Activated naive CD4-positive, alpha-beta T cell (primary cell): ENCODE results near the gene MAP3K6.
A peak's percentile ranks its signal among the peaks of the same experiment; 100 is the strongest.

Source experiments
- DNase-seq, 4 experiments: peaks; one replicate each; lab custom pipeline; 2025; lab: John Stamatoyannopoulos, UW

Gene MAP3K6

DNA sequence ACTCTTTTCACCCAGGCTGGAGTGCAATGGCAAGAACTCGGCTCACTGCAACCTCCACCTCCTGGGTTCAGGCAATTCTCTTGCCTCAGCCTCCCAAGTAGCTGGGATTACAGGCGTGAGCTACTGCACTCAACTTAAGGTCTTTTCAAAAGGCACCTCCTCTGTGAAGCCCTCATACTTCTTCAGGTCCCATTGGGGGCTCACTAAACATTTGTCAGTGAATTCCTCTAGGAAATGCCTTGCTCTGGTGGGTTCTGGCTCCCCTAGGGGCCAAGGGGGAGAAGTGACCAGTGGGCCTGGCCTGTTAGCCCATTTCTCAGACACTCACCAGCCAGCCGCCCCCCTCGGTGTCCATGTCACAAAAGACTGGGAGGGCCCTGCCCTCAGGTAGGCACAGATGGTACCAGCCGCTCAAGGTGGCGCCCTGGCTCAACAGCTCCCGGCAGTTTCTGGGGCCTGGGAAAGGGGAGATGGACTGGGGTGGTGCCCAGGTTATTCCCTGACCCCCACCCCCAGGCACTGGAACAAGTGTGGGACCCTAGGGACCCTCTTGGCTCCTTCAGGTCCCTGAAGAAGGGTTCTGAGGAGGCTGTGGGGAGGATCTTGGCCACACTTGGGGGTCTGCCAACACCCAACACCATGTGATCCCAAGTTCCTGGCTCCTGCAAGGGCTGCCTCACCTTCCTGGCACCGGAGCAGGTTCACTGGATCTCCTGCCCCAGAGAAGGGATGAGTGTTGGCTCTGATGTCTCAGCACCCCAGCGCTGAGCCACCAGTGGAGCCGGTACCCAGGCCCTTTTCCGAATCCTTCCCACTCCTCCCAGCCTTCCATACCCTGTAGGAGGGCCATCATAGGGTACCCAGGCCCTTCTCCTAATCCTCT, 6.3 kb upstream of the MAP3K6 start:
- no peak for DNase-seq

DNA sequence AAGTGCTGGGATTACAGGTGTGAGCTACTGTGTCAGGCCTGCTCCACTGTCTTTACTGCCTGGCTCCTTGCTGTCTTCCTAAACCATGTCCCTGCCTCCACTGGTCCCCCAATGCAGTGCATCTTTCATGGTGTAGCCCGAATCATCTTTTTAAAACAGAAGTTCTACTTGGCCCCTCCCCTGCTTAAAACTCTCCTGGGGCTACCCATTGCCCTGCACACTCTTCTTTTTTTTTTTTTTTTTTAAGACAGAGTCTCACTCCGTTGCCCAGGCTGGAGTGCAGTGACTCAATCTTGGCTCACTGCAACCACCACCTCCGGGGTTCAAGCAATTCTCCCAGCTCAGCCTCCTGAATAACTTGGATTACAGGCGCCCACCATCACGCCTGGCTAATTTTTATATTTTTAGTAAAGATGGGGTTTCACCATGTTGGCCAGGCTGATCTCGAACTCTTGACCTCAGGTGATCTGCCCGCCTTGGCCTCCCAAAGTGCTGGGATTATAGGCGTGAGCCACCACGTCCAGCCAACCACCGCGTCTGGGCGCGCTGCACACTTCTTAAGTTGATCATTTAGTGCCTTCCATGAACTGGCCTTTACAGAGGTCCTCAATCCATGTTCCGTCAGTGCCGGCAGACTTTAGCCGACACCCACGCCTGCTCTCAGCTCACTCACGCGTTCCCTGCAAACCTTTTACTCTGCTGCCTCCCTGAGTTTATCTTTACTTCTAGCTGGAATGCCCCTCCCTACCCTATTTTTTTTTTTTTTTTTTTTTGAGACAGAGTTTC, 5.5 kb upstream of the MAP3K6 start:
- no peak for DNase-seq

DNA sequence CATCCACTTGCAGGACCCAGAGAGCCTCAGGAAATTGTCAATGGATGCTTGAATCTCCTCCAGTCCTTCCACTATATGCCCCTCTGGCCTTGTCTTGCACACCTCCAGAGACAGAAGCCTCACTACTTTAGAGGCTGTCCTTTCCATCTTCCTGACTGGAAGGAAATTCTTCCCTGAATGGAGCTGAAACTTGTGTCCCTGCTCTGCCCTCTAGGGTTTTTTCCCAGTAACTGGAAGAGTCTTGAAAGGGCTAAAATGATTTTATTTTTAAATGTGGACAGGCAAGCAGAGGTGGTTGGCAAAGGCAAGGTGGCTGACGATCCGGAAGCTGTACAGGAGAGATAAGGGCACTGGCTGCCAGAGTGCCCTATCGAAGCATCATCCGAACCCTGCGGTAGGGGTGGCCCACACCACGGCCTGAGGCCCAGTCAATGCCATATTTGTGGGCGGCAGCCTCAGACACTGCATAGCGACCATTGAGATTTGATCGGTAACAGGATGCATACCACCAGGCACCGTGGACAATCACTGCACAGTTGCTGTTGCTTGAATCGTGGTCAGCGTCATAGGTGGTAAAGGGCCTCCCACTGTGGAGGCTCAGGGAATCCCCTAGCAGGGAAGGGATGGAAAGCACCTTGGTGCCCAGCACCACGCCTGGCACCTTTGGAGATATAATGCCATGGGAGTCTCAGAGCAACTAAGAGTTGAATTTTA, 2.3 kb upstream of the MAP3K6 start:
- DNase-seq = no peak

DNA sequence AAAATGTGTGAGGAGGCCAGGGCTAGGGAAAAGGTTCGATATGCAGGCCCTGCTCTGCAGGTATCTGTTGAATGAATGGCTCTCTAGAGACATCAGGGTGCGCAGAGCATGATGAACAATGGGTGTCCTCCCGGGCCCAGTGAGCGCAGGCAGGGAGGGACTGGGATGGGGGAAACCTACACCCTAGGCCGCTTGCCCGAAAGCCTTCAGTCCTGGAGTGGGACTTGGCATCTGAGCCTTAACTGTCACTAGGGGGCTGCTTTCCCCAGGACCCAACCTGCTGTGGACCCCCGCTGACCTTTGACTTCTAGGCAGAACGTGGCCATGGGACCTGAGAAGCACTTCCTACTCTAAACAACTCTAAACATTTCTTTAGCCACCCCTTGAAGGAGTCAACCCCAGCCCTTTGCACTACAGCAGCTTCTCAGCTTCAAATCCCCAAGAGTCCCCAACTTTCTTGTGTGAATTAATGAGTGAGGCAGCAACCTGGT, 444 bp upstream of the MAP3K6 start:
- no peak for DNase-seq

DNA sequence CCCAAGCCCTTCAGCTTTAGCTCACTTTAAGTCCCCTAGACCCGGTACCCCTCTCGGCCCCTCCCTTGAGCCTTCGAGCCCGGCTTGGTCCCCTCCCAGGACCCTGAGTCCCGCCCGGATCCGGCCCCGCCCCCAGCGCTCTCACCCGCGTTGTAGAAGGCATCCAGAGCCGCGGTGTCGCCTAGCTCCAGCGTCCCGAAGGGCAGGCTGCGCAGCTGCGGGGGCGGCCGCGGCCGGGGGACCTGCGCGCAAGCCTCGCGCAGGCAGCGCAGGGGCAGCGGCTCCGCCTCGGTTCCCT, 699 bp downstream of the MAP3K6 start:
- DNase-seq = peak; percentile 20 to 53 (median 27)

DNA sequence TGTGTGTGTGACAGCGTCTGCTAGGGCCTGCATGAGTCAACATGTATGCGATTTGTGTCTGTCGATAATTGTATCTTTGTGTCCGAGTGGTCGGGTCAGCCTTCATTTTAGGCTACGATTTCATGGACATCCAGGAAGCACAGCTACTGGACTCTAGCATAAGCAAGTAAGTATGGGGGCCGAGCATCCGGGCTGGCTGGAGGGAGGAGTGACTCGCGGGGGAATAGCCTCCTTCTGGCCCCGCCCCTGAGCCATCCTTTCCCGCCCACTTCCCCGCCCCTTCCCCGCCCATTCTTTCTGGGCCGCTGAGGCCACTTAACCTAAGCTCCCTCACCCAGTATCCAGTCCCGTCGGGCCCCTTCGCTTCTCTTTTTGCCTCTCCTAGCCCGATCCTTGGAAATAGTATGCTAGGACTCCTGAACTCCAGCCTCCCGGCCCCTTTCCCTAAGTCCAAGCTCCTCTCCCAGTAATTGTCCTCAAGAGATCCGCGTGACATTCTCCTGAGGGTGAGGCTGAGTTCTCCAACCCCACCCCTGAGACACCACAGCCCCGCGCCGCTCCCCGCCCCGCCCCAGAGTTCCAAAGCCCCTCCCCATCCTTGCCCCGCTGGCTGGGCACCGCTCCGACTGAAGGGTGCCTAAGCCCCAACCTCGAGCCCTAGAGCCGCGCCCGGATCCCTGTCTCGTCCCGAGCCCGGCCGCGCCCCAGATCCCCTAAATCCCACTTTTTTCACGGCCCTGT, 1.2 kb downstream of the MAP3K6 start:
- peak; percentile 22 to 67 (median 49) for DNase-seq

DNA sequence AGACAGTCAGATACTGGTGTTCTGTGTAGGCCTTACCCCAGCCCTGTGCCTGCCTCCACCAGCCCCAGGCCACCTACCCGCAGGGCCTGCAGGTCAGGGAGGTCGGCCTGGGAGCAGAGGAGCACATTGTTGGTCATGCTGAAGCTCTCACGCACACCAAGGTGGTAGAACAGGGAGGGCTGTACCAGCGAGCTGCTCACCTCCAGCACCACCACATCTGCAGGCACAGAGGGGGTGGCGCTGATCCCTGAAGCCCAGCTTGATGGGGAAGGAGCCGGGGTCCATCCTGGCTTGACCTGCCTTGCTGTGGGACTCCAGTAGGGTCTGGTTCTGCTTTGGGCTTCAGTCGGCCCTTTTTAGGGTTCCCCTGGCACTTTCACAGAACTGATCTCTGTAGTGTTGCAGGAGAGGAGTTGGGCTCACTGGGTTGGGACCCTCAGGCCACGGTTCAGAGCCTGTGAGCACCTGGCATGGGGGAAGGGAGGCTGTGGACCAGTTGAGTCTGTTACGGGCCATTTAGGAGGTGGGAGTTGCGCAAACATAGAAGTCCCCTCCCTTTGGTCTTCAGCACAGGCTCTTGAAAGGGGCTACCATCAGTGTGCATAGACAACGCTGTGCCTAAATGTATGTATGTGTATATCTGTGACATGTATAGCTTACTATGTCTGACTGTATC, 1.9 kb downstream of the MAP3K6 start:
- no peak for DNase-seq

DNA sequence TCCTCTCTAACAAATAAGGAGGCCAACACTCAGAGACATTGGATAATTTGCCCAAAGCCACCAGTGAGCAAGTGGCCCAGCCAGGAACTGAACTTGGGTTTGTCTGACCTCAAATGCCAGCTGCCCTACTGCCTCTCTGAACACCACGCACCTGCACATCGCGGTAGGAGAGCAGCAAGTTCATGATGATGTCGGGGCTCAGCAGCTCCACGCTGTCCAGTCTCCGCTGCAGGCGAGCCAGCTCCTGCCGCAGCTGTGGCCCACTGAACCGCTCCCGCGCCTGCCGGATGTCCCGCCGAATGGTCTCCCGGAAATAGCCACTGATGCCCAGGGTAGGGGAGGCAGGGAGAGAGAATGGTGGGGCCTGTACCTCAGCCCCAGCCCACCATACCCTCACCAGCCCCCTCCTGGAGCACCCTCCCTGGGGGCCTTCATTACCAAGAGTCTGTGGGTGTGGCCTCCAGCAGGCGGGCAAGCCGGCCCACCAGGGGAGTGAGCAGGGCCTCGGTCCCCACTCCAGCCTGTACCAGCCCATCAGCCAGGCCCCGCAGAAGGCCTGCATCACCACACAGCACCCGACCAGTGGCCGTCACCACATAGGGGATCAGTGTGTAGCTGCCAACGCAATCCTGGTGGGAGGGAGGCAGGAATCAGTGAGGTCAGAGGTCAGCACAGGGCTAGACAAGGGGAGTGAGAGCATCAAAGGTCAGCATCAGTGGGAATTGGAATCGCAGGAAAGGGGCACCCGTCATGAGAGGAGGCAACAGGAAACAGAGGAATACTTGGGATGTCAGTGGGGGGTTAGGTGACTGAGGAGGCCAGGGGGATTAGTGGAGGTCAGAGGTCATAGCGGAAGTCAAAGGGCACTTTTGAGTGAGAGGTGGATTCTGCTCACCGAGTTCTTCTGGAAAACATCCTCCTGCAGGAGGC, 2.7 kb downstream of the MAP3K6 start:
- DNase-seq = no peak

DNA sequence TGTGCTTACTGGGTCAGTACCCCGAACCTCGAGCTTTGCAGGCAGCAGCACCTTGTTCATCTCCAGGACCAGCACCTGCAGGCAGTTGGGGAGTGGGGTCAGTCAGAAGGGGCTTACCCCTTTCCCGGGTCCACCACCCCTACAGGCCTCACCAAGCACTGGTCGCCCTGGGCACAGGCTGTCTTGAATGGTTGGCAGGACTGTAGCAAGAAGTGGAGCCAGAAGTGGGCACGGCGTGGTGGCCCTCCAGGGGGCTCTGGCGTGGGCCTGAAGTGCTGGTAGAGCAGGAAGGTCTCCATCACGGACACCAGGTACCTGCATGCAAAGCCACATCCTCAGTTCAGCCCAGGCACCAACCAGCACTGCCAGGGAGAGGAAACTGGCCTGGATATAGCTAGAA, 5.2 kb downstream of the MAP3K6 start:
- no peak for DNase-seq

DNA sequence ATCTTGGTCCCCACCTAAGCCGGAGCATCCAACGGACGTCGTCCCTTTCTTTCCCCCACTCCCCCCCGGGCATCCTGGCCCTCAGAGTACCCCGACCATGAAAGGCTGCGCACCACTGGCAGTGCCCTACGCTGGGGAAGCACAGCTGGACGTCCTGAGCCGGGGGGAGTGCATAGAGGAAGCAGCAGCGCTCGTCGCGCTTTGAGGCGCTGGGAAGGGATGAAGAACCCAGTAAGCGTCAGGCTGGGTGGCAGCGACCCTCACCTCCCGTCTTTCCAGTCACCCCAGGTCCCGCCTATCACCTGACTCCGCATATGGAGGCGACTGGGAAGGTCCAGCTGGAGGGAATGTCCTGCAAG, 5.7 kb downstream of the MAP3K6 start:
- DNase-seq = no peak

DNA sequence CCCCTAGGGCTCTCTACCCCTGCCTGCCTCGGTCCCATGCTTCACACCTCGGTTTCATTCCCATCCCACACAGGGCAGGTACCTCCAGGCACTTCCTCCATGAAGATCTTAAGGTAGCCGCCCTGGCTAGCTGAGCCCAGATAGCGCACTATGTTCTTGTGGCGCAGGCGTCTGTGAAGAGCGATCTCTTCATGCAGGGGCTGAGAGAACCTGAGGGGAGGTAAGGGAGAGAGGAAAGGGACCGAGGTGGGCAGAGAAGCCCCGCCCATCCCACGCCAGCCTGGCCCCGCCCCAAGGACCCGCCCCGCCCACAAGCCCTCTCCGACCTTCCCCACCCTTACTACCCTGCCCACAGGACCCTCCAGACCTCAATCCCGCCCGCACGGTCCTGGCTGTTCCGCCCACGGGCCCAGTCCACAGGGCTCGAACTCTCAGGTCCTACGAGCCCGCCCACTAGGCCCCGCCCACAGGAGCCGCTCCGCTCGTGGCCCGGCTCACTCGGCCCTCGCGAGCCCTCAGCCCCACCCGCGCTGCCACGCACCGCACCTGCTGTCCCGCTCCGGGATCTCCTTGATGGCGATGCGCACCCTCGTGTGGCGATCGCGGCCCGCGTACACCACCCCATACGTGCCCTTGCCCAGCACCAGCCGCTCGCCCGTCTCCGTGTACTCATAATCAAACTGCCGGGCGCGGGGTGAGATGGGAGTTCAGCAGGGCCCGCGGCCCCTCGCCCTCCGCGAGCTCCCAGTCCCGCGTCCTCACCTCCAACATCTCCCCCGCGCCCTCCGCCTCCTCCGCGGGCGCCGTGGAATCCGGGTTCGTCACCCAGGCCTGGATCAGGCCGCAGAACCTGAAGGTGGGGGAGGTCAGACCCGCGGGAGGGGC, 6.4 kb downstream of the MAP3K6 start:
- peak in 1 of 4 experiments; percentile 44 for DNase-seq

DNA sequence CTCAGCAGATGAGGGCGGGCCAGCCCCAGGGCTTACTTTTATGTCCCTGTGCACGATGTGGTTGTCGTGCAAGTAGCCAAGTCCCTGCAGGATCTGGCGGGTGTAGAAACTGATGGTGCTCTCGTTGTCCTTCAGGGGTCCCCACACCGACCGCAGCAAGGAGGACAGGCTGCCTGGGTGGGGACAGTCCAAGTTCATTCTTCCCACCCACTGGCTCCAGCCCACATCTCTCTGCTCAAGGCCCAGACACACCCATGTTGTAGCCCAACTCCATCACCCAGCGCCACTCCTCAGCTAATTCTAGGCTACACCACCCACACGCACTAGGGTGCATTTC, 7.0 kb downstream of the MAP3K6 start:
- no peak for DNase-seq

DNA sequence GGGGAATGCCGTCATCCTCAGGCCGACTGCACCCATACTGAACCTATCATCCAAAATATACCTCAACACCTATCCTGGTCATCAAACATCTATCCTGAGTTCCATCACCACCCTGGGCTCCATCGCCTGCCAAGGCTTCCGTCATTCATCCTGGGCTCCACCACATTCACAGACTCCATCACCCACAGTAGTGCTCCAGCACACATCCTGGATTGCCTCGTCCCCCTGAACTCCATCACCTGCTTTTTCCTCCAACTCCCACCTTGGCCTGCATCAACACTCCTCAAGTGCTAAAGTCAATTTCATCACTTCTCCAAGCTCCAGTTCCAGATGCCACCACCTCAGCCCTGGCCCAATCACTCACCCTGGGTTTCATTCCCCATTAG, 7.8 kb downstream of the MAP3K6 start:
- no peak for DNase-seq

DNA sequence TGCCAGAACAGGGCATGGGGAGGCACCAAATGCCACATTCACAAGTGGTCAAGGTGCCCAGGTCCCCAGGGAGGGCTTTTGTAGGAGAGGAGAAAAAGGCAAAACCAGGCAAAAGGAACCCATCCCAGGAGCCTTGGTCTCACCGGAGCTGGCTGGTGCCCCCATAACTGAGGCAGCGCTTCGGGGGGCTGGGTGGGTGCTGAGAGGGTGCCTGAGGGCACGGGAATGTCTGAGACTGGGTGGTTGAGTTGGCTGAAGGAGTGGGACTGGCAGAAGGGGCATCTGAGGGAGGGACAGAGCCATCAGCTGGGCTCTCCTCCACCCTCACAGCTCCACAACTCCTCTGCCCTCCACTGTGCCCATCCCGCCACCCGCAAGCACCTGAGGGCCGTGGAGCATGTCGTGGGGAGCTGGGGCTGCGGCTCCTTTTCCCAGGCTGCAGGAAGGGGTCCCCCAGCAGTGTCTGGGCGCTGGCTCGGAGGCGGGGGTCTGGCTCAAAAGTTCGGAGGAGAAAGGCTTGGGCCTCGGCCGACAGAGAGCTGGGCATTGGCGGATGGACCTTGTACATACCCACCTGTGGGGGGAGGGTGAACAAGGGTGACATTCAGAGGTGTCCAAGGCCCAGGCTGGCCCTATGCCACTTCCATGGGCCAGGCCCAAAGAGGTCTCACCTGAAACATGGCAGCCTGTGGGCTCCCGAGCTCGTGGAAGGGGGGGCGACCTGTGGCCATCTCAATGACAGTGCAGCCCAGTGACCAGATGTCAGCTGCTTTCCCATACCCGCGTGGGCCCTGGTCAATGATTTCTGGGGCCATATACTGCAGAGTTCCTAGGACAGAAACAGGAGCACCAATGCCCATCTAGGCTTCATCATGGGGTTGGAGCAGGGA, 8.5 kb downstream of the MAP3K6 start:
- DNase-seq = no peak

DNA sequence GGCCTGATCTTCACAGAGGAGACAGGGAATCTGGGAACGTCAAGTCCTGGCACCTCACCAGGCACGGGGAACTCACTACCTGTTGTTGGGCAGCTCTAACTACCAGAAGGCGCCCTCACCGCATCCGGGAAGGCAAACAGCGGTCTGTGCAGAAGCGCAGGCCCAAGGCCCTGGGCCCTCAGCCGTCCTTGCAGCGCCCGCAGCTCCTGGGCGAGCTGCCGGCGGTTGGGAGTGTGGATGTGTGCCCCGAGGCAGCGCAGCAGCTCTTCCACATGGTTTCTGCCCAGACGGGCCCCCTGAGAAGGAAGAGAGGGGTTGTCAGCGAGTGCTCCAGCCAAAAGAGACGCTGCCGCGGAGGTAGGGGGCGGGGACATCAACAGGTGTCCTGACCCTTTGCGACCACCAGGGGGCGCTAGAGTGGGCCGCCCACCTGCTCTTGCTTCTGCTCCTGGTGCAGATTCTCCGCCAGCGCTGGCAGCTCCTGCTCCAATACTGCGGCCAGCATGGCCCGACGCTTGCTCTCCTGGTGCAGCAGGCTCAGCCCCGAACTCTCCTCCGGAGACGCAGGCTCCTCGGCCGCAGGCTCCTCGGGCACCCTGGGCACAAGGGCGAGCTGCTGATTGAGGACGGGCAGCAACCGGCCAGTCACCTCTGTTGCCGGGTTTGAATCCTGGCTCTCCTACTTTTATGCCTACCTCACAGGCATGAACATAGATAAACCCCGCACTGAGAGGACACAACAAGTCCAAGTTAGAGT, 9.3 kb downstream of the MAP3K6 start:
- peak; percentile 55 to 77 (median 70) for DNase-seq

DNA sequence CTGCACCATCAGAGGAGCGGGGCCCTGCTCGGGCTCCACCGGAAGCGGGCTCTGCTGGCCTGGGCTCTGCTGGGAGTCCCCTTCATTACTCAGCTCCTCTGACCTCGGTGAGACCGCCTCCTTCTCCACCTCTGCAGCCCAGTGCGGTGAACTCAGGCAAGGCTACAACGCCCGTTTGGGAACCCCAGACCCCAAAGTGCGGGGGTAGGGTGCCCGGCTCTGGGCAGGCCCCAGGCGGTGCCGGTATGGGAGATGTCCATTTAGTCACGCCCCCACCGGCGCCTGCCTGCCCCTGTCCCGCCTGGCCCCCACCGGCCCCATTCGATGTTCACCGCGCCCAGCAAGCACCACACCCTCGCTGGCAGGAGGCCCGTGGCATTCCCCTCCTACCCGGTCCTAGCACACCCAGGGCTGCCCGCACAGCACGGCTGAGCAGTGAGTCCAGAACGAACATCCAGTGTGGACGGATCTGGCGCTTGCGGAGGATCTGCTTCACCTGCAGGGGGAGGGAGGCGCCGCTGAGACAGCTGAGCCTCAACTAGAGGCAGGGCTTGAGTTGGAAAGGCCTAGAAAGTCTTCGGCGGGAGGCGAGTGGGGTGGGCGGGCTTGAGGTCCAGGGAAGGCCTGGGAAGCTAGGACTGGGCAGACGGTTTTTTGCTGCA, 10.0 kb downstream of the MAP3K6 start:
- no peak for DNase-seq

DNA sequence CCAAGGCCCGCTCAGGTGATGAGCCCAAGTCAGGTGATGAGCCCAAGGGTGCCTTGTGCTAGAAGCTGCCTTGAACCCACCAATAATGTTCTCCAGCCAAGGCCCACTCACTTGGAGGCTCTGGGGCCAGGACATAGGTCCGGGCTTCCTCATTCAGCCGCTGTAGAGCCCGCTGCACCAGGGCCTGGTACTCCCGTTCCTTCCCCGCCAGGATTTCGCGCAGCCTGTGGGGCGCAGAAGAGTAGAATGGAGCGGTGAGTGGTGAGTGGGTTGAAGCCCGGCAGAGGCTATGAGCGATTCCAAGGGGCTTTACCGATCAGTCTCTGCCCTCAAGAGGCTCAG, 10.5 kb downstream of the MAP3K6 start:
- DNase-seq = no peak
